ENCODE measurements around the gene SCYGR2. TPM values are rescaled to one million over a fixed set of nuclear protein-coding genes. Genes with fewer than 3 reads are reported as not detected.

SCYGR2 gene
- total RNA-seq, 1 donor from 2014 or later, result not detected

- DNase-seq, result no peak
Measured at GRCh38 chr2:227613272-227613660, 14.6 kb downstream of the SCYGR2 start.

GRCh38 chr2:227614246-227614645 lies 15.6 kb downstream of the SCYGR2 start:
- DNase-seq, result no peak

GRCh38 chr2:227614740-227615139 lies 16.0 kb downstream of the SCYGR2 start, which contains the start of gene SCYGR3:
TSS of gene SCYGR3 (minus strand) at chr2:227614840. CDS start at chr2:227614840, 0 bp downstream.
- no peak for DNase-seq

- DNase-seq, result no peak
Measured at GRCh38 chr2:227615181-227615580, 16.5 kb downstream of the SCYGR2 start.

- no peak for DNase-seq
Measured at GRCh38 chr2:227615906-227616305, 17.2 kb downstream of the SCYGR2 start.

GRCh38 chr2:227616631-227617030 lies 17.9 kb downstream of the SCYGR2 start:
- no peak for DNase-seq

- DNase-seq, result peak; percentile 61
Measured at GRCh38 chr2:227617316-227618230, 18.9 kb downstream of the SCYGR2 start, which contains the start of gene SCYGR4. TSS of gene SCYGR4 (plus strand) at chr2:227617498. CDS start at chr2:227617498, 0 bp downstream.

- DNase-seq, result peak; percentile 70
Measured at GRCh38 chr2:227623226-227623625, 24.5 kb downstream of the SCYGR2 start.

GRCh38 chr2:227625420-227625819 lies 26.7 kb downstream of the SCYGR2 start:
- DNase-seq, result no peak

GRCh38 chr2:227626580-227627151 lies 28.0 kb downstream of the SCYGR2 start:
- DNase-seq, result no peak

- no peak for DNase-seq
Measured at GRCh38 chr2:227627769-227628168, 29.1 kb downstream of the SCYGR2 start.

GRCh38 chr2:227629435-227629834 lies 30.7 kb downstream of the SCYGR2 start:
- no peak for DNase-seq

GRCh38 chr2:227630322-227630721 lies 31.6 kb downstream of the SCYGR2 start:
- no peak for DNase-seq

- DNase-seq, result no peak
Measured at GRCh38 chr2:227632827-227633226, 34.1 kb downstream of the SCYGR2 start.

GRCh38 chr2:227634201-227634600 lies 35.5 kb downstream of the SCYGR2 start:
- no peak for DNase-seq

- no peak for DNase-seq
Measured at GRCh38 chr2:227642656-227643055, 44.0 kb downstream of the SCYGR2 start.

- DNase-seq, result no peak
Measured at GRCh38 chr2:227643990-227644551, 45.4 kb downstream of the SCYGR2 start.

Other genes starting within 250 kb of the SCYGR2 start
- gene TM4SF20, start 219.6 kb upstream of the SCYGR2 start, total RNA-seq, result not detected in 2 replicates
- gene SCYGR1, start 210.9 kb upstream of the SCYGR2 start, total RNA-seq, result not detected in 2 replicates
- gene AGFG1, start 126.7 kb upstream of the SCYGR2 start, total RNA-seq, result 45.9 and 74.0 TPM in 2 replicates
- gene SCYGR3, start 15.9 kb downstream of the SCYGR2 start, total RNA-seq, result not detected in 2 replicates
- not detected in 2 replicates for gene SCYGR4, start 18.6 kb downstream of the SCYGR2 start, total RNA-seq
- gene SCYGR5, start 67.9 kb downstream of the SCYGR2 start, total RNA-seq, result not detected in 2 replicates
- 0.14 TPM in 1 of 2 replicates, not detected in the other for gene SLC19A3, start 119.1 kb downstream of the SCYGR2 start, total RNA-seq
- gene SCYGR6, start 125.9 kb downstream of the SCYGR2 start, total RNA-seq, result not detected in 2 replicates
- gene SCYGR7, start 129.4 kb downstream of the SCYGR2 start, total RNA-seq, result not detected in 2 replicates
- not detected in 2 replicates for gene SCYGR8, start 147.0 kb downstream of the SCYGR2 start, total RNA-seq
- gene CCL20, start 214.9 kb downstream of the SCYGR2 start, total RNA-seq, result 0.65 and 1.0 TPM in 2 replicates

All from dermis blood vessel endothelial cell (primary cell).